T-cell (primary cell): ENCODE data around the gene CRBN. TPM values are rescaled to one million over a fixed set of nuclear protein-coding genes. Genes with fewer than 3 reads are reported as not detected.

Source experiments
- ATAC-seq, 4 experiments: fragments of 200-7000 bp in 3 of 4; fragments of 150-1000 bp in 1 of 4; cut with Tn5 transposase; replicated peaks in 1 of 4; 1 replicate in 3 of 4; 2 replicates in 1 of 4; pipeline ENCODE4 v1.10.0; 2021; ENCODE audit warnings: moderate library complexity in 3 of 4, mild to moderate bottlenecking in 2 of 4, moderate number of reproducible peaks in 1 of 4
- CTCF ChIA-PET, 2 donors: fragments of 300-600 bp; sonication (Branson Sonifier 250); formaldehyde crosslinking; loops; one replicate each; lab custom pipeline; 2022; ENCODE audit warnings: antibody characterized with exemption in 2 of 2; lab: Charles Lee
- POLR2A ChIA-PET, 2 donors: fragments of 300-600 bp; sonication (Branson Sonifier 250); formaldehyde crosslinking; loops; one replicate each; lab custom pipeline; 2022; ENCODE audit warnings: antibody characterized with exemption in 2 of 2; lab: Charles Lee
- DNase-seq, 35 experiments: peaks; one replicate each; pipeline versions ENCODE4 v3.0.0 to v3.0.0-alpha.2; 2013 to 2023
- H3K27ac ChIP-seq: one replicate; pipeline ENCODE4 v1.5.1; 2013; ENCODE audit warnings: low read length
- H3K27me3 ChIP-seq, 2 experiments: replicated peaks in 1 of 2; 1 replicate in 1 of 2; 2 replicates in 1 of 2; pipeline versions ENCODE4 v1.6.1 to v1.7.0; 2013; ENCODE audit warnings: low read length in 1 of 2, mixed read lengths in 1 of 2; ENCODE audit not compliant: control insufficient read depth in 2 of 2, insufficient read depth in 2 of 2; ENCODE audit errors: extremely low read depth in 1 of 2
- H3K36me3 ChIP-seq, 2 donors: 1 replicate in 1 of 2; 2 replicates in 1 of 2; pipeline versions ENCODE4 v1.6.1 to v1.7.0; 2013; ENCODE audit warnings: low read length in 1 of 2; ENCODE audit not compliant: control insufficient read depth in 2 of 2, insufficient read depth in 1 of 2; ENCODE audit errors: extremely low read depth in 1 of 2
- H3K4me1 ChIP-seq, 2 experiments: 1 replicate in 1 of 2; 2 replicates in 1 of 2; pipeline versions ENCODE4 v1.6.1 to v1.7.0; 2013; ENCODE audit warnings: low read length in 2 of 2, mixed read lengths in 1 of 2; ENCODE audit not compliant: insufficient read depth in 2 of 2, control insufficient read depth in 1 of 2; ENCODE audit errors: extremely low read depth in 1 of 2
- H3K4me3 ChIP-seq, 2 donors: 1 replicate in 1 of 2; 2 replicates in 1 of 2; pipeline versions ENCODE4 v1.5.1 to v1.7.0; 2013; ENCODE audit warnings: mild to moderate bottlenecking in 2 of 2, low read length in 1 of 2, moderate library complexity in 1 of 2; ENCODE audit not compliant: control insufficient read depth in 1 of 2; ENCODE audit errors: extremely low read depth in 1 of 2
- H3K9me3 ChIP-seq: 2 replicates; pipeline ENCODE4 v1.7.0; 2013
- H3K27ac Mint-ChIP-seq, 2 donors: one replicate each; pipeline ENCODE4 v1.8.0; 2020 to 2021; ENCODE audit warnings: mild to moderate bottlenecking in 2 of 2, mixed read lengths in 2 of 2
- H3K27me3 Mint-ChIP-seq, 2 donors: one replicate each; pipeline ENCODE4 v1.8.0; 2021 to 2022; ENCODE audit warnings: mixed read lengths in 2 of 2
- H3K36me3 Mint-ChIP-seq: one replicate; pipeline ENCODE4 v1.8.0; 2021; ENCODE audit warnings: mixed read lengths
- H3K4me1 Mint-ChIP-seq, 3 donors: one replicate each; pipeline ENCODE4 v1.8.0; 2020 to 2022; ENCODE audit warnings: mixed read lengths in 3 of 3, mild to moderate bottlenecking in 1 of 3
- H3K4me3 Mint-ChIP-seq, 3 donors: one replicate each; pipeline ENCODE4 v1.8.0; 2020 to 2022; ENCODE audit warnings: mild to moderate bottlenecking in 3 of 3, mixed read lengths in 3 of 3, moderate library complexity in 3 of 3
- H3K9me3 Mint-ChIP-seq, 3 donors: one replicate each; pipeline ENCODE4 v1.8.0; 2020 to 2022; ENCODE audit warnings: mixed read lengths in 3 of 3
- WGBS: methylation state at CpG from one replicate; pipeline ENCODE4 v1.1.5; 2013; ENCODE audit warnings: missing lambda C conversion rate; ENCODE audit not compliant: insufficient coverage; 5-methylcytosine and 5-hydroxymethylcytosine counted together
- total RNA-seq, 35 experiments: library from RNA in 6 of 35; stranded (reverse) in 6 of 35; fragments of 120-200 nt in 1 of 35; gene quantifications; one replicate each; pipeline versions ENCODE4 v1.2.1 to v1.2.4 and lab custom pipeline; 2013 to 2026

The CRBN gene
- total RNA-seq, 5 donors from 2014 or later (not counting 1 experiment from before 2014, with no cell fraction given), result 104 to 150 (median 117) TPM

- H3K27ac ChIP-seq, result no peak overlapping the region
- H3K27me3 ChIP-seq, result no peaks in the 10 kb centered on the region
- Mint-ChIP-seq H3K4me1 (peaks cover 9 to 22% (median 17%) of the 10 kb centered on the region in 3 donors), H3K36me3 (peaks cover 47% of the 10 kb centered on the region), H3K27me3 (no peaks in the 10 kb centered on the region), H3K9me3 (no peaks in the 10 kb centered on the region), H3K27ac (peak overlapping the region; percentile 4 to 48), H3K4me3 (no peak overlapping the region)
- peaks cover 0 to 2% of the 10 kb centered on the region in 2 experiments for H3K4me1 ChIP-seq
- ChIA-PET POLR2A (no interaction called here), CTCF (no interaction called here)
- 92% methylated on average over 6 of the region's 8 CpGs for WGBS
- ATAC-seq (no peak), DNase-seq (no peak)
- H3K4me3 ChIP-seq, result no peak overlapping the region
- H3K9me3 ChIP-seq, result no peaks in the 10 kb centered on the region
- peaks cover 0 to 86% of the 10 kb centered on the region in 2 donors for H3K36me3 ChIP-seq
These were observed 33.7 kb downstream of the CRBN start for GRCh38 chr3:3145831-3146230.

- no peaks in the 10 kb centered on the region for H3K27me3 Mint-ChIP-seq
- H3K4me3 Mint-ChIP-seq, result no peak overlapping the region
- CTCF ChIA-PET, result interaction anchor here (0.5 to 0.6 kb wide), 2 partner anchors 28 to 351 kb away, joined by 3 to 4 read pairs; no protein-coding TSS in a partner anchor
- Histone ChIP-seq H3K4me1 (no peaks in the 10 kb centered on the region), H3K27ac (no peak overlapping the region), H3K36me3 (peaks cover 0 to 87% of the 10 kb centered on the region in 2 donors), H3K27me3 (no peaks in the 10 kb centered on the region), H3K4me3 (no peak overlapping the region), H3K9me3 (no peaks in the 10 kb centered on the region)
- H3K36me3 Mint-ChIP-seq, result peaks cover 66% of the 10 kb centered on the region
- ATAC-seq (no peak), DNase-seq (no peak)
- peak overlapping the region; percentile 12 to 20 for H3K27ac Mint-ChIP-seq
- POLR2A ChIA-PET, result interaction anchor here (1.1 to 1.2 kb wide), 3 partner anchors 8 to 30 kb away, joined by 3 to 12 read pairs (median 5); no protein-coding TSS in a partner anchor
- no peaks in the 10 kb centered on the region for H3K9me3 Mint-ChIP-seq
- peaks cover 20 to 27% (median 22%) of the 10 kb centered on the region in 3 donors for H3K4me1 Mint-ChIP-seq
These were observed 37.6 kb downstream of the CRBN start for GRCh38 chr3:3141939-3142338.

- H3K4me1 ChIP-seq, result peaks cover 4 to 7% of the 10 kb centered on the region in 2 experiments
- no peaks in the 10 kb centered on the region for H3K9me3 ChIP-seq
- no peak overlapping the region for H3K4me3 Mint-ChIP-seq
- H3K27me3 Mint-ChIP-seq, result no peaks in the 10 kb centered on the region
- WGBS, result no CpG with 5 or more reads among the region's 6 CpGs
- no peak overlapping the region for H3K4me3 ChIP-seq
- DNase-seq, result no peak
- peaks cover 57 to 64% (median 60%) of the 10 kb centered on the region in 3 donors for H3K4me1 Mint-ChIP-seq
- peaks cover 0 to 64% of the 10 kb centered on the region in 2 donors for H3K36me3 ChIP-seq
- no peak overlapping the region for H3K27ac ChIP-seq
- no peaks in the 10 kb centered on the region for H3K27me3 ChIP-seq
- H3K27ac Mint-ChIP-seq, result peak overlapping the region; percentile 16 to 59
- peaks cover 54% of the 10 kb centered on the region for H3K36me3 Mint-ChIP-seq
- no peaks in the 10 kb centered on the region for H3K9me3 Mint-ChIP-seq
- ChIA-PET CTCF (no interaction called here), POLR2A (no interaction called here)
- ATAC-seq, result no peak
These were observed 42.0 kb downstream of the CRBN start for GRCh38 chr3:3137526-3137925.

- Mint-ChIP-seq H3K4me1 (peaks cover 57 to 66% (median 62%) of the 10 kb centered on the region in 3 donors), H3K27me3 (no peaks in the 10 kb centered on the region), H3K36me3 (peaks cover 52% of the 10 kb centered on the region), H3K4me3 (peak overlapping the region in 1 of 3 donors; percentile 2), H3K27ac (peak overlapping the region; percentile 66 to 75), H3K9me3 (no peaks in the 10 kb centered on the region)
- Histone ChIP-seq H3K4me1 (peaks cover 4 to 9% of the 10 kb centered on the region in 2 experiments), H3K27ac (no peak overlapping the region), H3K36me3 (peaks cover 0 to 53% of the 10 kb centered on the region in 2 donors), H3K9me3 (no peaks in the 10 kb centered on the region), H3K27me3 (no peaks in the 10 kb centered on the region), H3K4me3 (no peak overlapping the region)
- ChIA-PET POLR2A (interaction anchor here in 1 of 2 donors (1.5 kb wide), 1 partner anchor 35 kb away, joined by 4 read pairs; no protein-coding TSS in a partner anchor), CTCF (no interaction called here)
- no peak for DNase-seq
- ATAC-seq, result peak in 2 of 4 experiments; percentile 28 to 29
- 95% methylated on average over 3 of the region's 4 CpGs for WGBS
These were observed 44.6 kb downstream of the CRBN start for GRCh38 chr3:3134750-3135448.

- H3K4me3 ChIP-seq, result no peak overlapping the region
- no peaks in the 10 kb centered on the region for H3K9me3 Mint-ChIP-seq
- no peaks in the 10 kb centered on the region for H3K9me3 ChIP-seq
- POLR2A ChIA-PET, result interaction anchor here in 1 of 2 donors (0.8 to 1.5 kb wide), 4 partner anchors 9 to 37 kb away, joined by 3 to 5 read pairs (median 4); no protein-coding TSS in a partner anchor
- no peak overlapping the region for H3K27ac ChIP-seq
- H3K27me3 Mint-ChIP-seq, result no peaks in the 10 kb centered on the region
- H3K36me3 Mint-ChIP-seq, result peaks cover 53% of the 10 kb centered on the region
- CTCF ChIA-PET, result interaction anchor here (0.6 to 2.3 kb wide), 4 partner anchors 38 to 1891 kb away, joined by 3 to 9 read pairs (median 4); no protein-coding TSS in a partner anchor
- peaks cover 6 to 21% of the 10 kb centered on the region in 2 experiments for H3K4me1 ChIP-seq
- ATAC-seq (no peak), DNase-seq (no peak)
- H3K4me3 Mint-ChIP-seq, result no peak overlapping the region
- H3K4me1 Mint-ChIP-seq, result peaks cover 61 to 71% (median 69%) of the 10 kb centered on the region in 3 donors
- no peaks in the 10 kb centered on the region for H3K27me3 ChIP-seq
- 94% methylated on average over 2 of the region's 6 CpGs for WGBS
- H3K36me3 ChIP-seq, result peaks cover 0 to 51% of the 10 kb centered on the region in 2 donors
- peak overlapping the region in 1 of 2 donors; percentile 22 for H3K27ac Mint-ChIP-seq
These were observed 46.0 kb downstream of the CRBN start for GRCh38 chr3:3133500-3133899.

- Histone ChIP-seq H3K4me1 (peaks cover 12 to 43% of the 10 kb centered on the region in 2 experiments), H3K9me3 (no peaks in the 10 kb centered on the region), H3K4me3 (no peak overlapping the region), H3K36me3 (peaks cover 0 to 29% of the 10 kb centered on the region in 2 donors), H3K27ac (no peak overlapping the region), H3K27me3 (no peaks in the 10 kb centered on the region)
- ChIA-PET CTCF (interaction anchor here in 1 of 2 donors (0.5 to 1.3 kb wide), 2 partner anchors 44 to 1899 kb away, joined by 3 to 4 read pairs; no protein-coding TSS in a partner anchor), POLR2A (interaction anchor here in 1 of 2 donors (0.6 to 1.1 kb wide), 4 partner anchors 10 to 62 kb away, joined by 3 read pairs; no protein-coding TSS in a partner anchor)
- H3K36me3 Mint-ChIP-seq, result peaks cover 26% of the 10 kb centered on the region
- WGBS, result 58% methylated on average over 5 of the region's 5 CpGs
- H3K27me3 Mint-ChIP-seq, result no peaks in the 10 kb centered on the region
- ATAC-seq (no peak), DNase-seq (no peak)
- H3K4me3 Mint-ChIP-seq, result peak overlapping the region in 1 of 3 donors; percentile 96
- peak overlapping the region; percentile 16 to 46 for H3K27ac Mint-ChIP-seq
- H3K9me3 Mint-ChIP-seq, result no peaks in the 10 kb centered on the region
- peaks cover 59 to 62% (median 59%) of the 10 kb centered on the region in 3 donors for H3K4me1 Mint-ChIP-seq
These were observed 49.9 kb downstream of the CRBN start for GRCh38 chr3:3129579-3129978.
